Uterus (tissue), 4 donors: ENCODE data around the gene SSBP1. TPM values are rescaled to one million over a fixed set of nuclear protein-coding genes. Genes with fewer than 3 reads are reported as not detected.

Source experiments
- DNase-seq, 2 donors: peaks; one replicate each; pipeline ENCODE4 v3.0.0-alpha.2; 2019 to 2020
- H3K27ac ChIP-seq, 2 donors: fragments of 200-600 bp; sonication (generic); 1 replicate in 1 of 2; 2 replicates in 1 of 2; pipeline ENCODE4 v1.5.1; 2016 to 2018
- H3K27me3 ChIP-seq, 2 donors: fragments of 200-600 bp; sonication (generic); one replicate each; pipeline ENCODE4 v1.5.1; 2018 to 2019; ENCODE audit warnings: control low read depth in 1 of 2
- H3K36me3 ChIP-seq, 2 donors: fragments of 200-600 bp; sonication (generic); one replicate each; pipeline ENCODE4 v1.5.1; 2019; ENCODE audit warnings: control low read depth in 1 of 2
- H3K4me1 ChIP-seq, 2 donors: fragments of 200-600 bp; sonication (generic); one replicate each; pipeline ENCODE4 v1.5.1; 2018 to 2019; ENCODE audit warnings: control low read depth in 1 of 2
- H3K4me3 ChIP-seq, 2 donors: fragments of 200-600 bp; sonication (generic); 1 replicate in 1 of 2; 2 replicates in 1 of 2; pipeline ENCODE4 v1.5.1; 2018 to 2019; ENCODE audit warnings: mild to moderate bottlenecking in 1 of 2
- H3K9me3 ChIP-seq, 2 donors: fragments of 200-600 bp; sonication (generic); one replicate each; pipeline ENCODE4 v1.5.1; 2019; ENCODE audit warnings: control low read depth in 1 of 2
- CTCF ChIP-seq, 4 experiments: fragments of 200-600 bp in 2 of 4; fragments of 450-650 bp in 2 of 4; sonication (generic) in 2 of 4; IDR thresholded peaks; one replicate each; pipeline ENCODE4 v1.5.1; 2016 to 2019; ENCODE audit warnings: antibody characterized with exemption in 4 of 4, mild to moderate bottlenecking in 2 of 4, moderate library complexity in 1 of 4
- POLR2A ChIP-seq, 2 donors: fragments of 450-650 bp; IDR thresholded peaks; one replicate each; pipeline ENCODE4 v1.6.1; 2016; ENCODE audit warnings: antibody characterized with exemption in 2 of 2, mild to moderate bottlenecking in 1 of 2, moderate library complexity in 1 of 2
- intact Hi-C: fragments of 100-400 bp; cut with DNase I; formaldehyde crosslinking; loops from one replicate; pipeline ENCODE4 v1.15.1; 2023; ENCODE audit warnings: low total_unique reads
- total RNA-seq, 4 donors: library from RNA; depleted of rRNA in 3 of 4; stranded (reverse); fragments of >200 nt in 3 of 4; gene quantifications; one replicate each; pipeline versions ENCODE4 v1.1.0 to v1.2.4, GENCODE V29; 2014 to 2023
- donor health status: DM: yes; HTN: yes; CAD: no.

SSBP1 gene
- total RNA-seq, 4 donors from 2014 or later: 56.9 to 110 (median 71.8) TPM

- no peaks in the 10 kb centered on the region for H3K27me3 ChIP-seq
- no peak for DNase-seq
- intact Hi-C loops: no loop called here
These were observed 28.8 kb upstream of the SSBP1 start for GRCh38 chr7:141709318-141709717.

GRCh38 chr7:141709749-141710148 lies 28.4 kb upstream of the SSBP1 start:
- Histone ChIP-seq H3K9me3 (no peaks in the 10 kb centered on the region), H3K36me3 (no peaks in the 10 kb centered on the region), H3K27me3 (no peaks in the 10 kb centered on the region), H3K27ac (no peak overlapping the region), H3K4me1 (no peaks in the 10 kb centered on the region), H3K4me3 (no peak overlapping the region)
- DNase-seq: no peak
- TF ChIP-seq POLR2A (IDR thresholded peaks at IDR 0.05) (no peak), CTCF (IDR thresholded peaks at IDR 0.05) (no peak)
- intact Hi-C loops: no loop called here

More at GRCh38 chr7:141709318-141709717, 28.8 kb upstream of the SSBP1 start:
- no peaks in the 10 kb centered on the region for H3K9me3 ChIP-seq
- no peak overlapping the region for H3K27ac ChIP-seq
- TF ChIP-seq POLR2A (IDR thresholded peaks at IDR 0.05) (no peak), CTCF (IDR thresholded peaks at IDR 0.05) (no peak)
- no peak overlapping the region for H3K4me3 ChIP-seq
- H3K36me3 ChIP-seq: no peaks in the 10 kb centered on the region
- H3K4me1 ChIP-seq: no peaks in the 10 kb centered on the region

GRCh38 chr7:141710301-141710700 lies 27.9 kb upstream of the SSBP1 start:
- intact Hi-C loops: no loop called here
- H3K4me1 ChIP-seq: no peaks in the 10 kb centered on the region
- H3K36me3 ChIP-seq: no peaks in the 10 kb centered on the region
- no peak for DNase-seq
- no peaks in the 10 kb centered on the region for H3K27me3 ChIP-seq
- no peaks in the 10 kb centered on the region for H3K9me3 ChIP-seq
- no peak overlapping the region for H3K27ac ChIP-seq
- TF ChIP-seq POLR2A (IDR thresholded peaks at IDR 0.05) (no peak), CTCF (IDR thresholded peaks at IDR 0.05) (no peak)
- no peak overlapping the region for H3K4me3 ChIP-seq

- Histone ChIP-seq H3K4me1 (no peaks in the 10 kb centered on the region), H3K27ac (no peak overlapping the region), H3K27me3 (no peaks in the 10 kb centered on the region), H3K9me3 (no peaks in the 10 kb centered on the region), H3K36me3 (no peaks in the 10 kb centered on the region), H3K4me3 (no peak overlapping the region)
- TF ChIP-seq POLR2A (IDR thresholded peaks at IDR 0.05) (no peak), CTCF (IDR thresholded peaks at IDR 0.05) (no peak)
- intact Hi-C loops: no loop called here
- DNase-seq: no peak
These were observed 25.4 kb upstream of the SSBP1 start for GRCh38 chr7:141712603-141713255.

GRCh38 chr7:141713890-141714289 lies 24.3 kb upstream of the SSBP1 start:
- Histone ChIP-seq H3K36me3 (no peaks in the 10 kb centered on the region), H3K4me1 (no peaks in the 10 kb centered on the region), H3K9me3 (no peaks in the 10 kb centered on the region), H3K27me3 (no peaks in the 10 kb centered on the region), H3K27ac (no peak overlapping the region), H3K4me3 (no peak overlapping the region)
- intact Hi-C loops: no loop called here
- no peak for DNase-seq
- TF ChIP-seq CTCF (IDR thresholded peaks at IDR 0.05): no peak
- TF ChIP-seq POLR2A (IDR thresholded peaks at IDR 0.05): no peak
